Upper lobe of left lung (tissue), 6 donors: ENCODE measurements around the gene CLEC18A. TPM values are rescaled to one million over a fixed set of nuclear protein-coding genes. Genes with fewer than 3 reads are reported as not detected.

Source experiments
- ATAC-seq, 2 donors: fragments of 200-7000 bp; cut with Tn5 transposase; one replicate each; pipeline ENCODE4 v1.9.1; 2022; ENCODE audit warnings: mild to moderate bottlenecking in 2 of 2, moderate library complexity in 2 of 2; ENCODE audit not compliant: low FRiP score in 2 of 2
- DNase-seq, 2 donors: peaks; one replicate each; pipeline ENCODE4 v3.0.0-alpha.2; 2019 to 2020
- H3K27ac ChIP-seq, 4 donors: fragments of 200-600 bp; sonication (generic); one replicate each; pipeline ENCODE4 v1.5.1; 2016 to 2019
- H3K27me3 ChIP-seq, 4 donors: fragments of 200-600 bp; sonication (generic); one replicate each; pipeline ENCODE4 v1.5.1; 2017 to 2019
- H3K36me3 ChIP-seq, 4 donors: fragments of 200-600 bp; sonication (generic); one replicate each; pipeline ENCODE4 v1.5.1; 2016 to 2019
- H3K4me1 ChIP-seq, 4 donors: fragments of 200-600 bp; sonication (generic); one replicate each; pipeline ENCODE4 v1.5.1; 2018 to 2019
- H3K4me3 ChIP-seq, 4 donors: fragments of 200-600 bp; sonication (generic); one replicate each; pipeline ENCODE4 v1.5.1; 2017 to 2019; ENCODE audit warnings: mild to moderate bottlenecking in 2 of 4, moderate library complexity in 1 of 4
- H3K9me3 ChIP-seq, 4 donors: fragments of 200-600 bp; sonication (generic); one replicate each; pipeline ENCODE4 v1.5.1; 2018 to 2019
- EP300 ChIP-seq, 4 donors: sonication (generic); formaldehyde crosslinking; IDR thresholded peaks; one replicate each; pipeline ENCODE4 v1.5.1; 2017; ENCODE audit warnings: antibody characterized with exemption in 4 of 4, control low read depth in 2 of 4
- POLR2A ChIP-seq, 4 donors: fragments of 450-650 bp; IDR thresholded peaks; one replicate each; pipeline ENCODE4 v1.5.1; 2016 to 2017; ENCODE audit warnings: antibody characterized with exemption in 4 of 4, mild to moderate bottlenecking in 2 of 4
- POLR2AphosphoS5 ChIP-seq, 2 donors: sonication (generic); formaldehyde crosslinking; IDR thresholded peaks; one replicate each; pipeline ENCODE4 v1.5.1; 2017; ENCODE audit warnings: antibody characterized with exemption in 2 of 2
- WGBS, 2 donors: methylation state at CpG; one replicate each; pipeline ENCODE4 v1.1.5; 2017 to 2018; 5-methylcytosine and 5-hydroxymethylcytosine counted together
- total RNA-seq, 6 donors: library from RNA; depleted of rRNA in 4 of 6; stranded (reverse); fragments of >200 nt in 4 of 6; gene quantifications; one replicate each; pipeline versions ENCODE4 v1.1.0 to v1.2.1, GENCODE V29; 2016 to 2021
- TF ChIP-seq, protein P1 (sequence below), 6 experiments: fragments of 450-650 bp in 4 of 6; fragments of 200-600 bp in 2 of 6; sonication (generic) in 2 of 6; IDR thresholded peaks; one replicate each; pipeline ENCODE4 v1.5.1; 2016 to 2019; ENCODE audit warnings: antibody characterized with exemption in 6 of 6
- donor health status: DM: no; HTN: no; CAD: no; lungs with moderate emphysema.
- donor health status: DM: no; HTN: yes; CAD: no; lungs with severe emphysema.

Gene CLEC18A
- total RNA-seq, 6 donors from 2014 or later = 0.54 to 5.2 (median 2.8) TPM

GRCh38 chr16:69924041-69924775 is 26.9 kb upstream of the CLEC18A start:
- H3K36me3 ChIP-seq = peaks cover 0 to 36% (median 18%) of the 10 kb centered on the region in 4 donors
- TF ChIP-seq POLR2A (IDR thresholded peaks at IDR 0.05) (no peak), EP300 (IDR thresholded peaks at IDR 0.05) (no peak), POLR2AphosphoS5 (IDR thresholded peaks at IDR 0.05) (no peak)
- TF ChIP-seq, protein P1, sequence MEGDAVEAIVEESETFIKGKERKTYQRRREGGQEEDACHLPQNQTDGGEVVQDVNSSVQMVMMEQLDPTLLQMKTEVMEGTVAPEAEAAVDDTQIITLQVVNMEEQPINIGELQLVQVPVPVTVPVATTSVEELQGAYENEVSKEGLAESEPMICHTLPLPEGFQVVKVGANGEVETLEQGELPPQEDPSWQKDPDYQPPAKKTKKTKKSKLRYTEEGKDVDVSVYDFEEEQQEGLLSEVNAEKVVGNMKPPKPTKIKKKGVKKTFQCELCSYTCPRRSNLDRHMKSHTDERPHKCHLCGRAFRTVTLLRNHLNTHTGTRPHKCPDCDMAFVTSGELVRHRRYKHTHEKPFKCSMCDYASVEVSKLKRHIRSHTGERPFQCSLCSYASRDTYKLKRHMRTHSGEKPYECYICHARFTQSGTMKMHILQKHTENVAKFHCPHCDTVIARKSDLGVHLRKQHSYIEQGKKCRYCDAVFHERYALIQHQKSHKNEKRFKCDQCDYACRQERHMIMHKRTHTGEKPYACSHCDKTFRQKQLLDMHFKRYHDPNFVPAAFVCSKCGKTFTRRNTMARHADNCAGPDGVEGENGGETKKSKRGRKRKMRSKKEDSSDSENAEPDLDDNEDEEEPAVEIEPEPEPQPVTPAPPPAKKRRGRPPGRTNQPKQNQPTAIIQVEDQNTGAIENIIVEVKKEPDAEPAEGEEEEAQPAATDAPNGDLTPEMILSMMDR (IDR thresholded peaks at IDR 0.05) = no peak
- 82 to 87% methylated on average over 11 of the region's 11 CpGs for WGBS, 2 donors
- no peaks in the 10 kb centered on the region for H3K27me3 ChIP-seq
- H3K4me3 ChIP-seq = no peak overlapping the region
- DNase-seq (no peak), ATAC-seq (no peak)
- peak overlapping the region in 2 of 4 donors; percentile 40 to 52 for H3K27ac ChIP-seq
- H3K4me1 ChIP-seq = no peaks in the 10 kb centered on the region
- H3K9me3 ChIP-seq = no peaks in the 10 kb centered on the region

DNA sequence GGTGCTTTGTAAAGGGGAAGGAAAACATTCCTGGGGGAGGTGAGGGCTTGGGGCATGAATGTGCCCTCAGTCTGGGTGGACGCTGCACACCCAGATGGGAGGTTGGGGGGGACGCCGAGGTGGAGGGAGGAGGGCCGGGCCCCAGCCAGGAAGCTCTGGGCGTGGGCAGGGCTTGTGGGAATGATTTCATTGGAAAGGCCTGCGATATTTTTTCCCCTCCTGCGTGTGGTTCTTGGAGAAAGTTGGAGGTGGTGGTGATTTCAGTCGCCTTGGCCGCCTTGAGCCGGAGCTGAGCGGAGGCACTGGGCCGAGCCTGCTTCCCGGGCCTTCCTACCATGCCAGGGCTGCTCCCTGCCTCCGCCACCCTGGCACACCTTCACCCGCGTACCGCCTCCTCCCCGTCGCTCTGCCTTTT is 26.4 kb upstream of the CLEC18A start:
- H3K27me3 ChIP-seq = no peaks in the 10 kb centered on the region
- no peaks in the 10 kb centered on the region for H3K9me3 ChIP-seq
- TF ChIP-seq, protein P1 (IDR thresholded peaks at IDR 0.05) = no peak
- TF ChIP-seq POLR2A (IDR thresholded peaks at IDR 0.05) = no peak
- no peak for TF ChIP-seq POLR2AphosphoS5 (IDR thresholded peaks at IDR 0.05)
- no peak for TF ChIP-seq EP300 (IDR thresholded peaks at IDR 0.05)
- peak overlapping the region in 2 of 4 donors; percentile 40 to 52 for H3K27ac ChIP-seq
- no peak overlapping the region for H3K4me3 ChIP-seq
- H3K36me3 ChIP-seq = peaks cover 0 to 42% (median 22%) of the 10 kb centered on the region in 4 donors
- WGBS, 2 donors = 79 to 84% methylated on average over 18 to 19 of the region's 19 CpGs
- ATAC-seq (peak; percentile 38 to 87), DNase-seq (peak in 1 of 2 donors; percentile 66)
- no peaks in the 10 kb centered on the region for H3K4me1 ChIP-seq

DNA sequence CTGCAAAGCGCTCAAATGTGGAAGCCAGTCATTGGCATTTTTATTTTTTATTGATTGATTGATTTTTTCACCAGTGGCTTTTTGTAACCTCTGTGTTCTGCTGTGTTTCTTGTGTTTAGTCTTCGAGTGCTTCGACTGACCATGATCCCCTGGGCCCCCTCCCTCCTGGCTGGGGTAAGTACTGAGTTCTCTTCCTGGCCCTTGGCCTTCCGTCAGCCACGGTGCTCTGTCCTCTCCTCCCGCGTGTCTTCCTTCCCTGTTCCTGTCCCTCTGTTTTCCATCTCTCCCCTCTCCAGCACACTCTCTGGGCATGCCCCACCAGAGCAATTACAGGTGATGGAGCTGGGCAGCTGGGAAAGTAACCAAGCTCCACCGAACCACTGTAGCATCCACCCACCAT is 25.8 kb upstream of the CLEC18A start:
- Histone ChIP-seq H3K27me3 (no peaks in the 10 kb centered on the region), H3K36me3 (peaks cover 0 to 47% (median 25%) of the 10 kb centered on the region in 4 donors), H3K4me3 (no peak overlapping the region), H3K27ac (peak overlapping the region in 2 of 4 donors; percentile 40 to 52), H3K9me3 (no peaks in the 10 kb centered on the region), H3K4me1 (no peaks in the 10 kb centered on the region)
- WGBS, 2 donors = 71 to 82% methylated on average over 8 of the region's 8 CpGs
- TF ChIP-seq POLR2AphosphoS5 (IDR thresholded peaks at IDR 0.05) = no peak
- TF ChIP-seq, protein P1 (IDR thresholded peaks at IDR 0.05) = no peak
- no peak for TF ChIP-seq POLR2A (IDR thresholded peaks at IDR 0.05)
- TF ChIP-seq EP300 (IDR thresholded peaks at IDR 0.05) = no peak
- ATAC-seq (peak in 1 of 2 donors; percentile 20), DNase-seq (no peak)

DNA sequence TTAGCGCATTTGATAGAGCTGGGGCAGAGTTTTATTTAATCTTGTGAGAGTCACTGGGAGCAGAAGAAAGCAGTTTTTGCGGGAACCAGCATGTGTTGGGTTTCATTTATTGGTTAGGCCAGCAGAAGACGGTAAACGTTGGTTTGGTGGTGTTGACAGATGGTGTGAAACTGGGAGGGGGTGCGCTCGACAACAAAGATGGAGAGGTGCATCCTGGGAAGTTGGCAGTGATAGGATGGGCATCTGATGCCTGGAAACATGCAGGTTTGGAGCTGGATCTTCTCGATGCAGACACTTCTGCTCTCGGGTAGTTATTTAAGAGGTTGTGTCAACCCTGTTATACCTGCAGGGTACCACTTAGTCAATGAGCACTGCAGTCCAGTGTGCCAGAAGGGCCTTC is 24.9 kb upstream of the CLEC18A start:
- Histone ChIP-seq H3K4me1 (no peaks in the 10 kb centered on the region), H3K9me3 (no peaks in the 10 kb centered on the region), H3K27me3 (no peaks in the 10 kb centered on the region), H3K4me3 (no peak overlapping the region), H3K27ac (no peak overlapping the region), H3K36me3 (peaks cover 0 to 56% (median 32%) of the 10 kb centered on the region in 4 donors)
- WGBS, 2 donors = 89 to 91% methylated on average over 8 of the region's 8 CpGs
- DNase-seq (no peak), ATAC-seq (no peak)
- no peak for TF ChIP-seq POLR2AphosphoS5 (IDR thresholded peaks at IDR 0.05)
- no peak for TF ChIP-seq EP300 (IDR thresholded peaks at IDR 0.05)
- TF ChIP-seq POLR2A (IDR thresholded peaks at IDR 0.05) = no peak
- TF ChIP-seq, protein P1 (IDR thresholded peaks at IDR 0.05) = no peak
